Measurements from ENCODE around the gene SNX4. TPM values are rescaled to one million over a fixed set of nuclear protein-coding genes. Genes with fewer than 3 reads are reported as not detected.

SNX4 gene
- total RNA-seq, 1 donor from 2014 or later: 69.4 TPM

- no peak for DNase-seq
Observed at GRCh38 chr3:125398952-125399351, 121.0 kb downstream of the SNX4 start.

Other genes with a start within 250 kb of the SNX4 start
- 33.7 and 38.0 TPM in 2 replicates for gene ZNF148, start 144.9 kb downstream of the SNX4 start, total RNA-seq
- 7.3 and 13.9 TPM in 2 replicates for gene OSBPL11, start 75.3 kb upstream of the SNX4 start, total RNA-seq